Measurements from ENCODE around the gene MAPRE2. TPM values are rescaled to one million over a fixed set of nuclear protein-coding genes. Genes with fewer than 3 reads are reported as not detected.

The MAPRE2 gene
- total and polyA plus RNA-seq, 7 donors = 3.3 to 83.4 (median 57.3) TPM

GRCh38 chr18:35139517-35139916, 98.3 kb downstream of the MAPRE2 start:
- H3K9me3 ChIP-seq = no peaks in the 10 kb centered on the region
- no peaks in the 10 kb centered on the region for H3K27me3 ChIP-seq (ENCODE audit: insufficient read depth in 3 of 3, low read length in 2 of 3)
- DNase-seq = no peak
- WGBS, 3 donors = 94 to 98% (median 95%) methylated on average over 3 of the region's 3 CpGs
- TF ChIP-seq CTCF (IDR thresholded peaks at IDR 0.05) = no peak
- ATAC-seq = no peak
- H3K27ac ChIP-seq = no peak overlapping the region
- intact Hi-C loops (cut with DNase I) = no loop called here
- no peaks in the 10 kb centered on the region for H3K4me1 ChIP-seq
- H3K36me3 ChIP-seq (ENCODE audit: insufficient read depth in 1 of 2, low read depth in 1 of 2) = peaks cover 0 to 76% of the 10 kb centered on the region in 2 donors
- no peak overlapping the region for H3K4me3 ChIP-seq

- Histone ChIP-seq H3K27ac (no peak overlapping the region), H3K4me1 (no peaks in the 10 kb centered on the region), H3K4me3 (no peak overlapping the region), H3K36me3 (ENCODE audit: insufficient read depth in 1 of 2, low read depth in 1 of 2) (peaks cover 0 to 60% of the 10 kb centered on the region in 2 donors), H3K9me3 (no peaks in the 10 kb centered on the region), H3K27me3 (ENCODE audit: insufficient read depth in 3 of 3, low read length in 2 of 3) (no peaks in the 10 kb centered on the region)
- intact Hi-C loops (cut with DNase I) = loop anchor here (5.0 kb wide), 2 partner anchors 114 to 259 kb away; no protein-coding TSS in a partner anchor
- DNase-seq = no peak
- WGBS, 3 donors = 91 to 97% (median 94%) methylated on average over 4 of the region's 4 CpGs
- no peak for TF ChIP-seq CTCF (IDR thresholded peaks at IDR 0.05)
- ATAC-seq = no peak
Measured at GRCh38 chr18:35141077-35141476, 99.9 kb downstream of the MAPRE2 start.

- no peak overlapping the region for H3K27ac ChIP-seq
- intact Hi-C loops (cut with DNase I) = loop anchor here (2.0 to 5.0 kb wide), 3 partner anchors 114 to 259 kb away; no protein-coding TSS in a partner anchor
- peak; percentile 19 to 39 (median 33) for ATAC-seq
Measured at GRCh38 chr18:35141567-35142274, 100.5 kb downstream of the MAPRE2 start.

GRCh38 chr18:35142275-35142615, 101.0 kb downstream of the MAPRE2 start:
- 47 to 80% (median 50%) methylated on average over 1 of the region's 1 CpG for WGBS, 3 donors
- Histone ChIP-seq H3K4me1 (no peaks in the 10 kb centered on the region), H3K27ac (no peak overlapping the region), H3K36me3 (ENCODE audit: insufficient read depth in 1 of 2, low read depth in 1 of 2) (peaks cover 0 to 49% of the 10 kb centered on the region in 2 donors), H3K9me3 (no peaks in the 10 kb centered on the region), H3K27me3 (ENCODE audit: insufficient read depth in 3 of 3, low read length in 2 of 3) (no peaks in the 10 kb centered on the region), H3K4me3 (no peak overlapping the region)
- intact Hi-C loops (cut with DNase I) = loop anchor here (2.0 to 5.0 kb wide), 3 partner anchors 115 to 260 kb away; no protein-coding TSS in a partner anchor
- DNase-seq (no peak), ATAC-seq (peak; percentile 8 to 27 (median 10))
- TF ChIP-seq CTCF (IDR thresholded peaks at IDR 0.05) = no peak

More at GRCh38 chr18:35141567-35142274, 100.5 kb downstream of the MAPRE2 start:
- no peaks in the 10 kb centered on the region for H3K27me3 ChIP-seq (ENCODE audit: insufficient read depth in 3 of 3, low read length in 2 of 3)
- WGBS, 3 donors = 54 to 81% (median 65%) methylated on average over 6 of the region's 6 CpGs
- no peaks in the 10 kb centered on the region for H3K4me1 ChIP-seq
- H3K36me3 ChIP-seq (ENCODE audit: insufficient read depth in 1 of 2, low read depth in 1 of 2) = peaks cover 0 to 54% of the 10 kb centered on the region in 2 donors
- no peak for TF ChIP-seq CTCF (IDR thresholded peaks at IDR 0.05)
- no peak overlapping the region for H3K4me3 ChIP-seq
- no peaks in the 10 kb centered on the region for H3K9me3 ChIP-seq
- no peak for DNase-seq

Measured in psoas muscle (tissue), 8 donors.